Hippocampal formation (tissue), 2 donors: ENCODE measurements around the gene OBP2A.
"Not testable (repeated sequence)": the region's sequence is repeated elsewhere in the genome, so short reads cannot be mapped to it uniquely, and the experiment has no call there.

ENCODE experiments used
- DNase-seq, 2 donors: peaks; one replicate each; lab custom pipeline; 2025; lab: John Stamatoyannopoulos, UW

The OBP2A gene

GRCh38 chr9:135545646-135546176 is at the start of gene OBP2A:
TSS of gene OBP2A (plus strand) at chr9:135546126. CDS start at chr9:135546181, 55 bp downstream.
- DNase-seq, result not testable (repeated sequence)

GRCh38 chr9:135498381-135499126 is 47.4 kb upstream of the OBP2A start:
- no peak for DNase-seq

GRCh38 chr9:135499326-135500070 is 46.4 kb upstream of the OBP2A start:
- peak; percentile 80 to 91 for DNase-seq

GRCh38 chr9:135500071-135500524 is 45.8 kb upstream of the OBP2A start:
- DNase-seq, result no peak

- DNase-seq, result peak; percentile 73 to 79
Measured at GRCh38 chr9:135500525-135501260, 45.2 kb upstream of the OBP2A start, which contains the start of gene MRPS2. TSS of gene MRPS2 (plus strand) at chr9:135500682. CDS start at chr9:135500711, 29 bp downstream.

- no peak for DNase-seq
Measured at GRCh38 chr9:135501261-135502167, 44.4 kb upstream of the OBP2A start.

- DNase-seq, result no peak
Measured at GRCh38 chr9:135502168-135502872, 43.6 kb upstream of the OBP2A start.

- no peak for DNase-seq
Measured at GRCh38 chr9:135502873-135503321, 43.0 kb upstream of the OBP2A start.

- no peak for DNase-seq
Measured at GRCh38 chr9:135503371-135504261, 42.3 kb upstream of the OBP2A start.

- DNase-seq, result peak; percentile 24 to 36
Measured at GRCh38 chr9:135504262-135505243, 41.4 kb upstream of the OBP2A start.

GRCh38 chr9:135505406-135506187 is 40.3 kb upstream of the OBP2A start:
- DNase-seq, result no peak

GRCh38 chr9:135506327-135507103 is 39.4 kb upstream of the OBP2A start:
- no peak for DNase-seq

GRCh38 chr9:135507104-135508035 is 38.6 kb upstream of the OBP2A start:
- DNase-seq, result no peak

GRCh38 chr9:135508211-135508820 is 37.6 kb upstream of the OBP2A start:
- DNase-seq, result no peak

GRCh38 chr9:135509458-135509857 is 36.5 kb upstream of the OBP2A start:
- DNase-seq, result no peak
